NB4 (cell line): ENCODE results near the gene PPFIBP2.

Source experiments
- CTCF ChIP-seq: IDR thresholded peaks from one replicate; pipeline ENCODE4 v1.5.1; 2012; ENCODE audit warnings: low read depth, low read length
- MYC ChIP-seq: IDR thresholded peaks from 2 replicates; pipeline ENCODE4 v1.6.1; 2011; ENCODE audit warnings: low read depth, low read length
- POLR2A ChIP-seq: IDR thresholded peaks from 2 replicates; pipeline ENCODE4 v1.6.1; 2011; ENCODE audit warnings: mild to moderate bottlenecking; ENCODE audit not compliant: insufficient read length; ENCODE audit errors: extremely low read depth

GRCh38 chr11:7493670-7494069 is 20.1 kb upstream of the PPFIBP2 start:
- no peak for TF ChIP-seq CTCF
- TF ChIP-seq POLR2A: no peak
- TF ChIP-seq MYC: no peak
